ENCODE measurements around the gene MCAT.

Gene MCAT

DNA sequence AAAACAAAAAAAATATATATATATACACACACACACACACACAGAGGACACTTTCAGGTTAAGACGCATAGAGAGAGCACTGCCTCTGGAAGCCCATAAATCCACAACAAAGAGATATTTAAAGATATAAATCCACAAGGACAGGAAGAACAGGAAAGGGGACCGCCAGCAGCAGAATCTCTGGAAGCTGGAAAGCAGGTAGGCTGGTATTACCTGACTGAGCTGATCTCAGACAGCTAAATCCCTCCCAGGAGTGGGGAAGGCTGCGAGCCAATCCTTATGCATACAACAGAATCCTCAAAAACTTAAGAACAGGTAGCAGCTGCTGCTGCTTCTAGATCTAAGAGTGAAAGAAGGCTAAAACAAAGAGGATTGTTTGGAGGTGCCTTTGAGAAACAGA lies 1.8 kb upstream of the MCAT start:
- Histone ChIP-seq H3K4me3 (ENCODE audit: low read depth, low read length) (no peak overlapping the region), H3K27me3 (replicated peaks) (no peaks in the 10 kb centered on the region), H3K27ac (no peak overlapping the region), H3K36me3 (replicated peaks) (peaks cover 7% of the 10 kb centered on the region)
- TF ChIP-seq, protein P1, sequence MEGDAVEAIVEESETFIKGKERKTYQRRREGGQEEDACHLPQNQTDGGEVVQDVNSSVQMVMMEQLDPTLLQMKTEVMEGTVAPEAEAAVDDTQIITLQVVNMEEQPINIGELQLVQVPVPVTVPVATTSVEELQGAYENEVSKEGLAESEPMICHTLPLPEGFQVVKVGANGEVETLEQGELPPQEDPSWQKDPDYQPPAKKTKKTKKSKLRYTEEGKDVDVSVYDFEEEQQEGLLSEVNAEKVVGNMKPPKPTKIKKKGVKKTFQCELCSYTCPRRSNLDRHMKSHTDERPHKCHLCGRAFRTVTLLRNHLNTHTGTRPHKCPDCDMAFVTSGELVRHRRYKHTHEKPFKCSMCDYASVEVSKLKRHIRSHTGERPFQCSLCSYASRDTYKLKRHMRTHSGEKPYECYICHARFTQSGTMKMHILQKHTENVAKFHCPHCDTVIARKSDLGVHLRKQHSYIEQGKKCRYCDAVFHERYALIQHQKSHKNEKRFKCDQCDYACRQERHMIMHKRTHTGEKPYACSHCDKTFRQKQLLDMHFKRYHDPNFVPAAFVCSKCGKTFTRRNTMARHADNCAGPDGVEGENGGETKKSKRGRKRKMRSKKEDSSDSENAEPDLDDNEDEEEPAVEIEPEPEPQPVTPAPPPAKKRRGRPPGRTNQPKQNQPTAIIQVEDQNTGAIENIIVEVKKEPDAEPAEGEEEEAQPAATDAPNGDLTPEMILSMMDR (IDR thresholded peaks at IDR 0.05; ENCODE audit: low read depth, low read length, missing control alignments): no peak
- no peak for DNase-seq
- in situ Hi-C loops (cut with HindIII; ENCODE audit: low pct_ligation_motif_present, low sequenced_read_pairs): no loop called here

- TF ChIP-seq, protein P1 (IDR thresholded peaks at IDR 0.05; ENCODE audit: low read depth, low read length, missing control alignments): no peak
- no peak for DNase-seq
- no peak overlapping the region for H3K4me3 ChIP-seq (ENCODE audit: low read depth, low read length)
- H3K36me3 ChIP-seq (replicated peaks): peaks cover 28% of the 10 kb centered on the region
- H3K27ac ChIP-seq: no peak overlapping the region
- in situ Hi-C loops (cut with HindIII; ENCODE audit: low pct_ligation_motif_present, low sequenced_read_pairs): no loop called here
- H3K27me3 ChIP-seq (replicated peaks): no peaks in the 10 kb centered on the region
Measured at GRCh38 chr22:43136801-43137200, 6.4 kb downstream of the MCAT start.

DNA sequence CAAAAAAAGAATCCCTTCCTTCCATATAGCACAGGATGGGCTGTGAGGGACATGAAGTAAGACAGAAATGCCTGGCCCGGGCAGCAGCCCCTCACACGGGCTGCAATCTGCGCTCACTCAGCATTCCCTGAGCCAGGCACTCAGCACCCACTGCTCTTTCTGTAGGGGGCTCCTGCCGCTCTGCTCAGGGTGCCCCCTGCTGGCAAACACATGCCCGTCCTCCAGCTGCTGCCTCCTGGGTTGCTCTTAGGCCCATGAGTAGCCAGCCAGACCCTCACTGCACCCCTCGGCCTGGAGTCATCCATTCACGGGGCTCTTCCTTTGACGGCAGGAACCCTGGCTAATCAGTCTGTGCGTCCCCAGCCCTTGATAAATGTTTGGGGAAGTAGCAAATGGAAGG lies 6.9 kb downstream of the MCAT start:
- Histone ChIP-seq H3K4me3 (ENCODE audit: low read depth, low read length) (no peak overlapping the region), H3K27ac (no peak overlapping the region), H3K36me3 (replicated peaks) (peaks cover 30% of the 10 kb centered on the region), H3K27me3 (replicated peaks) (no peaks in the 10 kb centered on the region)
- DNase-seq: no peak
- in situ Hi-C loops (cut with HindIII; ENCODE audit: low pct_ligation_motif_present, low sequenced_read_pairs): no loop called here
- TF ChIP-seq, protein P1 (IDR thresholded peaks at IDR 0.05; ENCODE audit: low read depth, low read length, missing control alignments): peak; percentile 86

DNA sequence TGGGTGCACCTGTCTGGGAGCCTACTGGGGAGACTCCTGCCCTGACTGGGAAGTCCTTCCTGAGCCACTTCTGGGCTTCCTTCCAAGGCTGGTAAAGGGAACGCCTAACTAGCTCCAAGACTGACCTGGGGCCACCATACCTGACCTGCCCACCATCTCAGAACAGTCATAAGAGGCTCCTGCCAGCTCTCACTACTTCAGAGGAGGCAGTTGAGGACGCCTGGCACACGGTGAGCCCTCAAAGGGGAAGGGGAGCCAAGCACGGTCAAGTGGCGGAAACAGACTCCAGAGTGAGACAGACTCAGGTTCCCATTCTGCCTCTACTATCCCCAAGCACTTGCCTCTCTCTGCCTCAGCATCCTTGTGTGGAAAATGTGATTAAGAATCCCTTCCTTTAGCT lies 7.6 kb downstream of the MCAT start:
- Histone ChIP-seq H3K4me3 (ENCODE audit: low read depth, low read length) (no peak overlapping the region), H3K27me3 (replicated peaks) (no peaks in the 10 kb centered on the region), H3K36me3 (replicated peaks) (peaks cover 28% of the 10 kb centered on the region), H3K27ac (no peak overlapping the region)
- in situ Hi-C loops (cut with HindIII; ENCODE audit: low pct_ligation_motif_present, low sequenced_read_pairs): no loop called here
- TF ChIP-seq, protein P1 (IDR thresholded peaks at IDR 0.05; ENCODE audit: low read depth, low read length, missing control alignments): no peak
- no peak for DNase-seq

- no peak for DNase-seq
- Histone ChIP-seq H3K4me3 (ENCODE audit: low read depth, low read length) (no peak overlapping the region), H3K27me3 (replicated peaks) (no peaks in the 10 kb centered on the region), H3K36me3 (replicated peaks) (peaks cover 23% of the 10 kb centered on the region), H3K27ac (no peak overlapping the region)
- in situ Hi-C loops (cut with HindIII; ENCODE audit: low pct_ligation_motif_present, low sequenced_read_pairs): no loop called here
- TF ChIP-seq, protein P1 (IDR thresholded peaks at IDR 0.05; ENCODE audit: low read depth, low read length, missing control alignments): no peak
Measured at GRCh38 chr22:43134553-43134952, 8.6 kb downstream of the MCAT start.

DNA sequence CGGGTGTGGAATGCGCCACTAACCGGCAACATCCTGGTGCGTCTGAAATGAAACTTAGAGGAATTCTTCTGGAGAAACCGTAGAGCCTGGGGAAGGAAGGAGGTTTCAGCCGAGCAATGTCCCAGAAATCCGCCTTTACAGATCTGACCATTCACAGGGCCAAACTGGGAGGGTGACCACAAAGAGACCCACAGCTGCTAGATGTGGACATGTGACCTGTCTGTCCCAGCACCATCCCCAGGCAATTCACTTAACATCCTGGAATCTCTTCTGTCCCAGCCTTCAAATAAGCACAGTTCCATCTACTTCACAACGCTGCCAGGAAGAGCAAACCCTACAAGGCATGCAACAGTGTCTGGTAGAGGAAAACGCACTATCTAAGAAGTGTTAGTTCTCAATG lies 9.8 kb downstream of the MCAT start:
- DNase-seq: no peak
- Histone ChIP-seq H3K27me3 (replicated peaks) (no peaks in the 10 kb centered on the region), H3K27ac (no peak overlapping the region), H3K4me3 (ENCODE audit: low read depth, low read length) (no peak overlapping the region), H3K36me3 (replicated peaks) (peaks cover 23% of the 10 kb centered on the region)
- in situ Hi-C loops (cut with HindIII; ENCODE audit: low pct_ligation_motif_present, low sequenced_read_pairs): no loop called here
- TF ChIP-seq, protein P1 (IDR thresholded peaks at IDR 0.05; ENCODE audit: low read depth, low read length, missing control alignments): no peak

All from brain microvascular endothelial cell (primary cell).